ENCODE measurements around the gene RIT2. TPM values are rescaled to one million over a fixed set of nuclear protein-coding genes. Genes with fewer than 3 reads are reported as not detected.

RIT2 gene
- total and polyA plus RNA-seq, 2 of the 4 experiments (the other 2 are of a cell fraction): not detected

- TF ChIP-seq SMC3 (IDR thresholded peaks at IDR 0.05; ENCODE audit: low read depth, low read length) (no peak), POLR2A (IDR thresholded peaks at IDR 0.05; ENCODE audit: low read depth, low read length) (no peak), MXI1 (IDR thresholded peaks at IDR 0.05; ENCODE audit: borderline replicate concordance, low read depth, low read length) (no peak)
Observed at GRCh38 chr18:42830936-42831335, 284.5 kb downstream of the RIT2 start (continued).

- no peak overlapping the region for H3K4ac ChIP-seq (ENCODE audit: low read depth, low read length)
- H2BK15ac ChIP-seq (ENCODE audit: low read depth, low read length): no peak overlapping the region
- in situ Hi-C loops (cut with MboI; ENCODE audit: low sequenced_read_pairs): no loop called here
- no peak overlapping the region for H2AK5ac ChIP-seq (ENCODE audit: low read depth, low read length)
- H3K79me1 ChIP-seq (ENCODE audit: low read depth in 1 of 2, low read length in 2 of 2): no peaks in the 10 kb centered on the region
- no peak for TF ChIP-seq CHD1 (IDR thresholded peaks at IDR 0.05; ENCODE audit: low read depth, low read length)
- TF ChIP-seq MAZ (IDR thresholded peaks at IDR 0.05; ENCODE audit: borderline replicate concordance, low read depth, low read length): no peak
- TF ChIP-seq RCOR1 (IDR thresholded peaks at IDR 0.05; ENCODE audit: insufficient replicate concordance, low read length): no peak
- no peak for TF ChIP-seq POLR2A (IDR thresholded peaks at IDR 0.05; ENCODE audit: low read depth, low read length)
- TF ChIP-seq SMC3 (IDR thresholded peaks at IDR 0.05; ENCODE audit: low read depth, low read length): no peak
- TF ChIP-seq CEBPB (IDR thresholded peaks at IDR 0.05; ENCODE audit: low read depth, low read length): no peak
- CTCF ChIA-PET: no interaction called here
- no peaks in the 10 kb centered on the region for H3K4me1 ChIP-seq (ENCODE audit: control insufficient read depth, insufficient read depth, low read length)
- no peak overlapping the region for H2BK20ac ChIP-seq (ENCODE audit: low read depth, low read length)
- H3K9ac ChIP-seq (ENCODE audit: low read depth, low read length): no peak overlapping the region
- intact Hi-C loops (cut with micrococcal nuclease): no loop called here
- H2AK9ac ChIP-seq (replicated peaks; ENCODE audit: low read depth, low read length, poor library complexity): no peak overlapping the region
- H3K4me2 ChIP-seq (ENCODE audit: low read depth, low read length): no peak overlapping the region
- no peaks in the 10 kb centered on the region for H3K36me3 ChIP-seq (ENCODE audit: control insufficient read depth, insufficient read depth, low read length)
- DNase-seq (no peak), ATAC-seq (ENCODE audit: low read depth) (no peak)
- H3K14ac ChIP-seq (replicated peaks; ENCODE audit: low read depth, low read length): no peak overlapping the region
- no peak overlapping the region for H3K23ac ChIP-seq (ENCODE audit: low read depth, low read length)
- H3K18ac ChIP-seq (ENCODE audit: low read depth, low read length): no peak overlapping the region
- dilution Hi-C loops (cut with HindIII; ENCODE audit: low sequenced_read_pairs, unreplicated experiment): no loop called here
- H3K4me3 ChIP-seq (ENCODE audit: insufficient read depth, low read depth, low read length): no peak overlapping the region
- no peak overlapping the region for H2BK120ac ChIP-seq (ENCODE audit: low read depth, low read length)
- H3K9me3 ChIP-seq (ENCODE audit: control insufficient read depth, insufficient read depth, low read length): 0 out of 2 replicates have a peak, but pooled peaks cover 2% of the 10 kb centered on the region
- no peak overlapping the region for H3K56ac ChIP-seq (ENCODE audit: extremely low read depth, insufficient read depth, low read length)
- H4K91ac ChIP-seq (ENCODE audit: insufficient read depth, low read depth, low read length): no peak overlapping the region
- H2BK5ac ChIP-seq (ENCODE audit: low read depth, low read length, poor library complexity, severe bottlenecking): no peak overlapping the region
- WGBS, 2 experiments (ENCODE audit: extremely low coverage in 2 of 2, insufficient read length in 1 of 2): no CpG with 5 or more reads among the region's 1 CpG
- no peaks in the 10 kb centered on the region for H4K20me1 ChIP-seq (ENCODE audit: insufficient read depth, low read length)
- H3K27me3 ChIP-seq (ENCODE audit: control insufficient read depth, insufficient read depth, low read length): no peaks in the 10 kb centered on the region
- POLR2A ChIA-PET (ENCODE audit: unreplicated experiment): no interaction called here
- no peak overlapping the region for H2AFZ ChIP-seq (replicated peaks; ENCODE audit: low read length, poor library complexity)
- no peak overlapping the region for H4K5ac ChIP-seq (ENCODE audit: low read depth, low read length)
- no TSS peak for BruUV-seq (replicated peaks)
- H3K27ac ChIP-seq (ENCODE audit: insufficient read depth, low read length): no peak overlapping the region
- no peak overlapping the region for H4K8ac ChIP-seq (ENCODE audit: low read depth in 2 of 2, low read length in 2 of 2)
- H3K9me1 ChIP-seq (ENCODE audit: insufficient read depth, low read length): no peaks in the 10 kb centered on the region
Observed at GRCh38 chr18:42828881-42829280, 286.6 kb downstream of the RIT2 start.
